Liver (tissue), 9 donors: ENCODE measurements around the gene NPAS4. TPM values are rescaled to one million over a fixed set of nuclear protein-coding genes. Genes with fewer than 3 reads are reported as not detected.

Experiments
- DNase-seq: peaks from one replicate; pipeline ENCODE4 v3.0.0-alpha.2; 2017; ENCODE audit warnings: low spot score
- H3K27ac ChIP-seq, 2 donors: one replicate each; pipeline ENCODE4 v1.7.0; 2013; ENCODE audit warnings: inconsistent platforms in 2 of 2, low read length in 2 of 2, control low read depth in 1 of 2, low read depth in 1 of 2, mild to moderate bottlenecking in 1 of 2
- H3K27me3 ChIP-seq, 4 donors: one replicate each; pipeline versions ENCODE4 v1.6.1 to v1.7.0; 2013; ENCODE audit warnings: low read length in 3 of 4, inconsistent platforms in 1 of 4, mild to moderate bottlenecking in 1 of 4, moderate library complexity in 1 of 4; ENCODE audit not compliant: control insufficient read depth in 4 of 4, insufficient read depth in 4 of 4
- H3K36me3 ChIP-seq, 4 donors: one replicate each; pipeline versions ENCODE4 v1.6.1 to v1.7.0; 2013; ENCODE audit warnings: low read length in 3 of 4, mild to moderate bottlenecking in 3 of 4, low read depth in 1 of 4, moderate library complexity in 1 of 4; ENCODE audit not compliant: control insufficient read depth in 4 of 4, insufficient read depth in 3 of 4
- H3K4me1 ChIP-seq, 4 donors: one replicate each; pipeline versions ENCODE4 v1.6.1 to v1.7.0; 2013; ENCODE audit warnings: low read length in 3 of 4, mild to moderate bottlenecking in 3 of 4, moderate library complexity in 1 of 4; ENCODE audit not compliant: control insufficient read depth in 4 of 4, insufficient read depth in 4 of 4
- H3K4me3 ChIP-seq, 3 donors: one replicate each; pipeline versions ENCODE4 v1.6.1 to v1.7.0; 2013; ENCODE audit warnings: low read length in 3 of 3, control low read depth in 1 of 3, low read depth in 1 of 3, mild to moderate bottlenecking in 1 of 3
- H3K9ac ChIP-seq, 2 donors: one replicate each; pipeline ENCODE4 v1.7.0; 2013; ENCODE audit warnings: low read length in 2 of 2, mild to moderate bottlenecking in 2 of 2, moderate library complexity in 2 of 2, control low read depth in 1 of 2, low read depth in 1 of 2
- H3K9me3 ChIP-seq, 4 donors: one replicate each; pipeline versions ENCODE4 v1.6.1 to v1.7.0; 2013; ENCODE audit warnings: low read length in 3 of 4; ENCODE audit not compliant: control insufficient read depth in 4 of 4
- ATF3 ChIP-seq: IDR thresholded peaks from 2 replicates; pipeline ENCODE4 v1.6.1; 2016; ENCODE audit warnings: antibody characterized with exemption
- EGR1 ChIP-seq, 2 donors: IDR thresholded peaks; 2 replicates each; pipeline ENCODE4 v1.6.1; 2016 to 2018; ENCODE audit warnings: antibody characterized with exemption in 2 of 2, low read depth in 2 of 2
- FOXA1 ChIP-seq: IDR thresholded peaks from 2 replicates; pipeline ENCODE4 v1.6.1; 2016; ENCODE audit warnings: antibody characterized with exemption
- GABPA ChIP-seq, 2 donors: IDR thresholded peaks in 1 of 2; conservative IDR thresholded peaks in 1 of 2; 2 replicates each; pipeline ENCODE4 v1.6.1; 2016; ENCODE audit warnings: antibody characterized with exemption in 2 of 2, mild to moderate bottlenecking in 1 of 2, moderate library complexity in 1 of 2
- HNF4A ChIP-seq, 2 donors: conservative IDR thresholded peaks; 2 replicates each; pipeline ENCODE4 v1.6.1; 2016; ENCODE audit warnings: antibody characterized with exemption in 2 of 2, mild to moderate bottlenecking in 2 of 2
- HNF4G ChIP-seq: IDR thresholded peaks from 2 replicates; pipeline ENCODE4 v1.6.1; 2016; ENCODE audit warnings: antibody characterized with exemption
- JUND ChIP-seq, 2 donors: IDR thresholded peaks; 2 replicates each; pipeline ENCODE4 v1.6.1; 2016; ENCODE audit warnings: antibody characterized with exemption in 2 of 2
- NR2F2 ChIP-seq: IDR thresholded peaks from 2 replicates; pipeline ENCODE4 v1.6.1; 2016; ENCODE audit warnings: antibody characterized with exemption
- REST ChIP-seq: IDR thresholded peaks from 2 replicates; pipeline ENCODE4 v1.6.1; 2016; ENCODE audit warnings: antibody characterized with exemption, mild to moderate bottlenecking
- RXRA ChIP-seq, 2 donors: IDR thresholded peaks; 2 replicates each; pipeline ENCODE4 v1.6.1; 2017 to 2018; ENCODE audit warnings: antibody characterized with exemption in 2 of 2, mild to moderate bottlenecking in 1 of 2
- SP1 ChIP-seq: IDR thresholded peaks from 2 replicates; pipeline ENCODE4 v1.6.1; 2018; ENCODE audit warnings: antibody characterized with exemption, mild to moderate bottlenecking
- TAF1 ChIP-seq: conservative IDR thresholded peaks from 2 replicates; pipeline ENCODE4 v1.6.1; 2016; ENCODE audit warnings: antibody characterized with exemption, mild to moderate bottlenecking
- YY1 ChIP-seq: IDR thresholded peaks from 2 replicates; pipeline ENCODE4 v1.6.1; 2016; ENCODE audit warnings: antibody characterized with exemption, mild to moderate bottlenecking
- ZBTB33 ChIP-seq: IDR thresholded peaks from 2 replicates; pipeline ENCODE4 v1.6.1; 2016; ENCODE audit warnings: antibody characterized with exemption
- WGBS: extraction: QIAGEN DNeasy Blood & Tissue Kit; methylation state at CpG from one replicate; pipeline ENCODE4 v1.1.7; 2013; 5-methylcytosine and 5-hydroxymethylcytosine counted together
- polyA plus RNA-seq, 2 donors: library from polyadenylated mRNA; stranded (reverse) in 1 of 2; unstranded in 1 of 2; fragments of 200-250 nt in 1 of 2; fragments of >200 nt in 1 of 2; fragmentation: Nextera tagmentation in 1 of 2; extraction: Ambion mirVana in 1 of 2; gene quantifications; one replicate each; pipeline versions ENCODE4 v1.2.1 to v1.2.3, GENCODE V29; 2013 to 2015
- total RNA-seq, 2 donors: library from RNA; depleted of rRNA; stranded (reverse); fragments of >200 nt; gene quantifications; one replicate each; pipeline ENCODE4 v1.2.3, GENCODE V29; 2014
- TF ChIP-seq, protein P1 (sequence below): IDR thresholded peaks from 2 replicates; pipeline ENCODE4 v1.6.1; 2016; ENCODE audit warnings: antibody characterized with exemption
- donor health status: healthy.
- donor health status: healthy.
- donor health status: healthy.
- donor health status: healthy.
- donor health status: healthy.

The NPAS4 gene
- total and polyA plus RNA-seq, 4 donors: 0.01 TPM; not detected in 3

DNA sequence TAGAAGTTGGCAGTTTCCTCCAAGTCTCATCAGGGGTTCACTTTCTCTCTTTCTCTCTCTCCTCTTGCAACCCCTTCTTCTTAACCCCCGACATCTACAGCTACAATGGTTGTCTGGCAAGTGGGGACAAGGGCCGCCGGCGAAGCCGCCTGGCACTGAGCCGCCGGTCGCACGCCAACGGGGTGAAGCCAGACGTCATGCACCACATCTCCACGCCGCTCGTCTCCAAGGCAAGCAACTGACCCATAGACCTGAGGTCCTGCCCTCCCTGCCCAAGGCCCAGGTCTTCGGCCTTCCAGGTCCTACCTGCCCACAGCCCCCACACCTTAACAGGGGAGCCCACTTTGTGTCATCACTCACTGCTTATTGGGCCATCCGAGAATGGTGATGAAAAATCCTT is 50.3 kb downstream of the NPAS4 start:
- DNase-seq: no peak
- no peak for TF ChIP-seq REST
- TF ChIP-seq EGR1 (IDR thresholded peaks at IDR 0.05; ENCODE audit: low read depth in 2 of 2): no peak
- TF ChIP-seq HNF4G: no peak
- TF ChIP-seq SP1: no peak
- no peak for TF ChIP-seq ATF3
- no peak for TF ChIP-seq FOXA1
- TF ChIP-seq TAF1: no peak
- no peak for TF ChIP-seq ZBTB33

DNA sequence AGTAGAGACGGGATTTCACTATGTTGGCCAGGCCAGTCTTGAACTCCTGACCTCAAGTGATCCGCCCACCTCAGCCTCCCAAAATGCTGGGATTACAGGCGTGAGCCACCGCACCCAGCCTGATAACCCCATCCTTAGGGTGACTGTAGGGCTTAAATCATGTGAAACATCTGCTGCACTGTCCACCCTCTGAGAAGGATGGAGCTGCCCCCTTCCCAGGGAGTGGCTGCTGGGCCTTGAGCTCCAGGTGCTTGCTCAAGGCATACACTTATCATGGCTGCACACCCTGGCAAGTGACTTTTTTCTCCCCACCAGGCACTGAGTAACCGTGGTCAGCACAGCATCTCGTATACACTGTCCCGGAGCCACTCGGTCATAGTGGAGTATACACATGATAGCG is 51.2 kb downstream of the NPAS4 start:
- WGBS: 96% methylated on average over 9 of the region's 9 CpGs
- Histone ChIP-seq H3K27me3 (no peaks in the 10 kb centered on the region), H3K4me1 (peaks cover 2 to 10% (median 8%) of the 10 kb centered on the region in 4 donors), H3K9me3 (no peaks in the 10 kb centered on the region), H3K9ac (no peak overlapping the region), H3K4me3 (no peak overlapping the region), H3K27ac (no peak overlapping the region), H3K36me3 (peaks cover 0 to 8% (median 0%) of the 10 kb centered on the region in 4 donors)
- DNase-seq: no peak
- no peak for TF ChIP-seq RXRA (IDR thresholded peaks at IDR 0.05)
- no peak for TF ChIP-seq ATF3
- no peak for TF ChIP-seq GABPA (IDR thresholded peaks at IDR 0.05 in 1 of 2, conservative IDR thresholded peaks at IDR 0.05 in 1 of 2)
- TF ChIP-seq YY1: no peak
- no peak for TF ChIP-seq NR2F2
- TF ChIP-seq TAF1: no peak
- TF ChIP-seq, protein P1, sequence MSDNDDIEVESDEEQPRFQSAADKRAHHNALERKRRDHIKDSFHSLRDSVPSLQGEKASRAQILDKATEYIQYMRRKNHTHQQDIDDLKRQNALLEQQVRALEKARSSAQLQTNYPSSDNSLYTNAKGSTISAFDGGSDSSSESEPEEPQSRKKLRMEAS: no peak
- TF ChIP-seq JUND (IDR thresholded peaks at IDR 0.05): no peak
- TF ChIP-seq HNF4A (conservative IDR thresholded peaks at IDR 0.05): no peak
- TF ChIP-seq REST: no peak

More for the DNA sequence above, 50.3 kb downstream of the NPAS4 start:
- no peaks in the 10 kb centered on the region for H3K27me3 ChIP-seq
- peaks cover 4 to 14% (median 9%) of the 10 kb centered on the region in 4 donors for H3K4me1 ChIP-seq
- WGBS: 96% methylated on average over 16 of the region's 16 CpGs
- H3K36me3 ChIP-seq: peaks cover 0 to 8% (median 0%) of the 10 kb centered on the region in 4 donors
- H3K27ac ChIP-seq: no peak overlapping the region
- no peaks in the 10 kb centered on the region for H3K9me3 ChIP-seq
- no peak overlapping the region for H3K9ac ChIP-seq
- H3K4me3 ChIP-seq: no peak overlapping the region
